GM12878 (cell line): ENCODE measurements around the gene TTLL3. TPM values are rescaled to one million over a fixed set of nuclear protein-coding genes. Genes with fewer than 3 reads are reported as not detected.

ENCODE experiments used
- ATAC-seq: fragments of 200-7000 bp; cut with Tn5 transposase; 3 replicates; pipeline ENCODE4 v1.9.1; 2020; ENCODE audit warnings: mild to moderate bottlenecking, moderate library complexity
- BruUV-seq: library from RNA; stranded (reverse); fragments of 400-500 nt; replicated peaks from 2 replicates; lab custom pipeline; 2021; lab: Mats Ljungman, UMichigan
- CTCF ChIA-PET: fragments of 300-600 bp; sonication (Branson Sonifier 250); formaldehyde crosslinking; extraction: SDS; loops from one replicate; lab custom pipeline; 2021; ENCODE audit warnings: inconsistent platforms; lab: Yijun Ruan, JAX
- POLR2A ChIA-PET: fragments of 350-600 bp; formaldehyde crosslinking; extraction: SDS; loops from one replicate; lab custom pipeline; 2021; ENCODE audit warnings: inconsistent platforms; lab: Charles Lee
- RAD21 ChIA-PET: fragments of 300-600 bp; sonication (Branson Sonifier 250); formaldehyde crosslinking; loops from one replicate; lab custom pipeline; 2023; ENCODE audit warnings: antibody characterized with exemption; ENCODE audit not compliant: unreplicated experiment; lab: Charles Lee
- SMC1A ChIA-PET: fragments of 300-600 bp; sonication (Branson Sonifier 250); formaldehyde crosslinking; loops from one replicate; lab custom pipeline; 2023; ENCODE audit not compliant: unreplicated experiment, uncharacterized antibody; lab: Charles Lee
- DNase-seq: peaks from one replicate; pipeline ENCODE4 v3.0.0-alpha.2; 2011; ENCODE audit warnings: low read depth, low spot score
- FAIRE-seq: peaks from 3 replicates; lab custom pipeline; 2011; peaks lifted over from hg19 to GRCh38; lab: Jason Lieb, UNC
- H2AFZ ChIP-seq: 2 replicates; pipeline ENCODE4 v1.6.0; 2011; ENCODE audit warnings: low read depth, low read length, control low read depth; ENCODE audit not compliant: control insufficient read depth
- H3K27ac ChIP-seq: 2 replicates; pipeline ENCODE4 v1.5.1; 2011; ENCODE audit warnings: control low read depth; ENCODE audit not compliant: control insufficient read depth, insufficient read depth
- H3K27me3 ChIP-seq, 2 experiments: replicated peaks in 1 of 2; 2 replicates each; pipeline versions ENCODE4 v1.6.0 to v1.6.1; 2011; ENCODE audit warnings: low read length in 1 of 2; ENCODE audit not compliant: control insufficient read depth in 2 of 2, insufficient read depth in 2 of 2
- H3K36me3 ChIP-seq, 2 experiments: 2 replicates each; pipeline ENCODE4 v1.5.1; 2011; ENCODE audit warnings: low read length in 1 of 2; ENCODE audit not compliant: control insufficient read depth in 2 of 2, insufficient read depth in 2 of 2
- H3K4me1 ChIP-seq: 2 replicates; pipeline ENCODE4 v1.6.1; 2011; ENCODE audit warnings: mild to moderate bottlenecking, low read length, moderate library complexity, mixed read lengths; ENCODE audit not compliant: control insufficient read depth, insufficient read depth
- H3K4me2 ChIP-seq: 2 replicates; pipeline ENCODE4 v1.6.0; 2011; ENCODE audit warnings: control low read depth; ENCODE audit not compliant: control insufficient read depth, insufficient read depth
- H3K4me3 ChIP-seq: fragments of 200-600 bp; sonication (generic); 2 replicates; pipeline ENCODE4 v1.5.1; 2016
- H3K79me2 ChIP-seq: 2 replicates; pipeline ENCODE4 v1.6.0; 2011; ENCODE audit warnings: low read length; ENCODE audit not compliant: control insufficient read depth, insufficient read depth
- H3K9ac ChIP-seq: 2 replicates; pipeline ENCODE4 v1.8.0; 2011; ENCODE audit warnings: low read length, control low read depth, mixed read lengths; ENCODE audit not compliant: control insufficient read depth, insufficient read depth
- H3K9me3 ChIP-seq: replicated peaks from 3 replicates; pipeline ENCODE4 v1.5.1; 2011; ENCODE audit warnings: mild to moderate bottlenecking, low read length; ENCODE audit not compliant: control insufficient read depth, insufficient read depth
- H4K20me1 ChIP-seq: 2 replicates; pipeline ENCODE4 v1.6.0; 2011; ENCODE audit not compliant: control insufficient read depth, insufficient read depth
- BCL3 ChIP-seq: IDR thresholded peaks from 2 replicates; pipeline ENCODE4 v1.6.1; 2011; ENCODE audit warnings: borderline replicate concordance, low read depth, mild to moderate bottlenecking, moderate library complexity, low read length; ENCODE audit not compliant: insufficient read depth, poor library complexity, severe bottlenecking
- CTCF ChIP-seq, 3 experiments: IDR thresholded peaks in 2 of 3; conservative IDR thresholded peaks in 1 of 3; 2 replicates each; pipeline ENCODE4 v1.5.1; 2011; ENCODE audit warnings: low read depth in 3 of 3, low read length in 3 of 3, mild to moderate bottlenecking in 3 of 3, control low read depth in 2 of 3, moderate library complexity in 2 of 3, inconsistent platforms in 1 of 3, mixed read lengths in 1 of 3; ENCODE audit not compliant: control insufficient read depth in 2 of 3, insufficient read depth in 1 of 3; ENCODE audit errors: extremely low read depth in 1 of 3
- IKZF2 ChIP-seq, 2 experiments: fragments of 450-650 bp; IDR thresholded peaks; 2 replicates each; pipeline ENCODE4 v1.6.1; 2017; ENCODE audit warnings: mild to moderate bottlenecking in 2 of 2, moderate library complexity in 2 of 2
- POLR2A ChIP-seq: IDR thresholded peaks from 2 replicates; pipeline ENCODE4 v1.6.1; 2011; ENCODE audit warnings: low read depth, mild to moderate bottlenecking, low read length
- ZNF592 ChIP-seq: fragments of 450-650 bp; IDR thresholded peaks from 2 replicates; pipeline ENCODE4 v1.6.1; 2017; ENCODE audit warnings: mild to moderate bottlenecking, moderate library complexity
- WGBS: methylation state at CpG from one replicate; pipeline ENCODE4 v1.1.6; 2016; ENCODE audit warnings: low lambda C conversion rate; ENCODE audit not compliant: insufficient replicate concordance, insufficient coverage; ENCODE audit errors: missing lambda C conversion rate; 5-methylcytosine and 5-hydroxymethylcytosine counted together
- in situ Hi-C: fragments of 300-500 bp; cut with MboI; formaldehyde crosslinking; loops from 9 replicates; pipeline ENCODE4 v1.14.3; 2018; ENCODE audit warnings: mixed read lengths
- intact Hi-C: fragments of 100-400 bp; cut with micrococcal nuclease; formaldehyde crosslinking; loops from one replicate; pipeline ENCODE4 v1.14.2; 2022; ENCODE audit not compliant: unreplicated experiment
- polyA plus RNA-seq, 11 experiments: library from polyadenylated mRNA; depleted of rRNA in 4 of 11; unstranded in 6 of 11; stranded (reverse) in 5 of 11; fragments of >200 nt; fragmentation: Nextera tagmentation in 4 of 11; fragmentation: Illumina TruSeq in 1 of 11; extraction: Ambion mirVana in 4 of 11; extraction: Trizol in 1 of 11; gene quantifications; 1 replicate in 1 of 11; 2 replicates in 10 of 11; pipeline versions ENCODE4 v1.2.1 to v1.2.3, GENCODE V29; 2011 to 2016; ENCODE audit warnings: inconsistent platforms in 2 of 11, missing spikeins in 2 of 11, low read depth in 1 of 11
- total RNA-seq, 4 experiments: library from RNA; depleted of rRNA in 3 of 4; stranded (reverse); fragments of >200 nt in 3 of 4; fragmentation: Illumina TruSeq in 1 of 4; extraction: Trizol in 1 of 4; gene quantifications; 2 replicates each; pipeline versions ENCODE4 v1.2.1 to v1.2.3, GENCODE V29; 2013 to 2021

The TTLL3 gene
- total and polyA plus RNA-seq, 10 of the 15 experiments (the other 5 are each of a cell fraction or from before 2014, with no cell fraction given) = 4.2 to 51.3 (median 18.9) TPM

GRCh38 chr3:9820946-9821345 lies 10.9 kb downstream of the TTLL3 start:
- H3K27me3 ChIP-seq = no peaks in the 10 kb centered on the region
- ChIA-PET SMC1A (no interaction called here), RAD21 (no interaction called here), POLR2A (no interaction called here), CTCF (interaction anchor here (2.4 kb wide), 1 partner anchor 10 kb away, joined by 6 read pairs; no protein-coding TSS in a partner anchor)
- H3K4me2 ChIP-seq = no peak overlapping the region
- no peak overlapping the region for H3K9ac ChIP-seq
- ATAC-seq (peak; percentile 68), DNase-seq (no peak), FAIRE-seq (no peak)
- no peaks in the 10 kb centered on the region for H3K4me1 ChIP-seq
- BruUV-seq = no TSS peak
- TF ChIP-seq CTCF (IDR thresholded peaks at IDR 0.05 in 2 of 3, conservative IDR thresholded peaks at IDR 0.05 in 1 of 3; ENCODE audit: control insufficient read depth in 2 of 3, extremely low read depth in 1 of 3, insufficient read depth in 1 of 3, low read depth in 3 of 3, low read length in 3 of 3) (0 out of 6 replicates have a peak, but pooled peaks of 2 of the 3 experiments have one; percentile 13 to 22), IKZF2 (IDR thresholded peaks at IDR 0.05) (no peak)
- H3K27ac ChIP-seq = no peak overlapping the region
- WGBS = 94% methylated on average over 2 of the region's 2 CpGs
- no peak overlapping the region for H3K4me3 ChIP-seq
- no peaks in the 10 kb centered on the region for H4K20me1 ChIP-seq
- no peaks in the 10 kb centered on the region for H3K9me3 ChIP-seq
- H3K79me2 ChIP-seq = no peaks in the 10 kb centered on the region
- no peak overlapping the region for H2AFZ ChIP-seq
- intact Hi-C loops (no loop called here), in situ Hi-C loops (no loop called here)
- no peaks in the 10 kb centered on the region for H3K36me3 ChIP-seq

- RAD21 ChIA-PET = no interaction called here
- Histone ChIP-seq H2AFZ (no peak overlapping the region), H3K27me3 (no peaks in the 10 kb centered on the region), H3K79me2 (no peaks in the 10 kb centered on the region), H3K27ac (no peak overlapping the region), H3K9ac (no peak overlapping the region), H3K4me3 (no peak overlapping the region), H3K4me2 (no peak overlapping the region), H3K36me3 (peaks cover 0 to 3% of the 10 kb centered on the region in 2 experiments; a peak in 1 of 4 replicates), H4K20me1 (no peaks in the 10 kb centered on the region), H3K9me3 (no peaks in the 10 kb centered on the region), H3K4me1 (no peaks in the 10 kb centered on the region)
- in situ Hi-C loops (no loop called here), intact Hi-C loops (no loop called here)
- TF ChIP-seq ZNF592 (no peak), BCL3 (no peak), POLR2A (peak; percentile 14; the same call in 1 of the 2 replicates)
- SMC1A ChIA-PET = no interaction called here
- ATAC-seq (no peak), DNase-seq (no peak), FAIRE-seq (no peak)
- CTCF ChIA-PET = no interaction called here
- POLR2A ChIA-PET = no interaction called here
- no TSS peak for BruUV-seq
- WGBS = 91% methylated on average over 14 of the region's 14 CpGs
These were observed 15.5 kb downstream of the TTLL3 start for GRCh38 chr3:9825451-9826040.
